DMS 273 (cell line): ENCODE data around the gene RALGAPA2.

Experiments used
- DNase-seq: peaks from one replicate; lab custom pipeline; 2025; ENCODE audit not compliant: unreplicated experiment; lab: John Stamatoyannopoulos, UW

RALGAPA2 gene

GRCh38 chr20:20410678-20411077 lies 301.8 kb downstream of the RALGAPA2 start:
- peak; percentile 95 for DNase-seq

GRCh38 chr20:20409331-20409730 lies 303.1 kb downstream of the RALGAPA2 start:
- DNase-seq, result peak; percentile 56

GRCh38 chr20:20407891-20408805 lies 304.3 kb downstream of the RALGAPA2 start:
- DNase-seq, result peak; percentile 93

- peak; percentile 70 for DNase-seq
These were observed 306.1 kb downstream of the RALGAPA2 start for GRCh38 chr20:20406306-20406705.

GRCh38 chr20:20405623-20406022 lies 306.8 kb downstream of the RALGAPA2 start:
- DNase-seq, result peak; percentile 45

- no peak for DNase-seq
These were observed 307.8 kb downstream of the RALGAPA2 start for GRCh38 chr20:20404633-20405032.

- DNase-seq, result no peak
These were observed 310.5 kb downstream of the RALGAPA2 start for GRCh38 chr20:20401991-20402390.

- DNase-seq, result no peak
These were observed 312.6 kb downstream of the RALGAPA2 start for GRCh38 chr20:20399531-20400500.

GRCh38 chr20:20398123-20398522 lies 314.3 kb downstream of the RALGAPA2 start:
- DNase-seq, result no peak

- DNase-seq, result no peak
These were observed 315.6 kb downstream of the RALGAPA2 start for GRCh38 chr20:20396794-20397193.

GRCh38 chr20:20395903-20396568 lies 316.4 kb downstream of the RALGAPA2 start:
- no peak for DNase-seq

- DNase-seq, result no peak
These were observed 317.4 kb downstream of the RALGAPA2 start for GRCh38 chr20:20395087-20395486.

- no peak for DNase-seq
These were observed 319.0 kb downstream of the RALGAPA2 start for GRCh38 chr20:20393207-20394120.

- DNase-seq, result no peak
These were observed 320.7 kb downstream of the RALGAPA2 start for GRCh38 chr20:20391766-20392165.

GRCh38 chr20:20391115-20391514 lies 321.3 kb downstream of the RALGAPA2 start:
- DNase-seq, result no peak

GRCh38 chr20:20390393-20390792 lies 322.1 kb downstream of the RALGAPA2 start:
- no peak for DNase-seq

GRCh38 chr20:20386192-20386591 lies 326.3 kb downstream of the RALGAPA2 start:
- peak; percentile 26 for DNase-seq

GRCh38 chr20:20375862-20376261 lies 336.6 kb downstream of the RALGAPA2 start:
- DNase-seq, result no peak

- peak; percentile 82 for DNase-seq
These were observed 339.3 kb downstream of the RALGAPA2 start for GRCh38 chr20:20373091-20373571.

GRCh38 chr20:20371681-20372080 lies 340.8 kb downstream of the RALGAPA2 start:
- no peak for DNase-seq
